HAP-1 (cell line): Measurements from ENCODE around the gene DENND6B.

Source experiments
- DNase-seq, 2 experiments: peaks; one replicate each; pipeline ENCODE4 v3.0.0-alpha.2; 2016 to 2020; ENCODE audit warnings: low spot score in 2 of 2
- H3K27me3 ChIP-seq: fragments of 250-450 bp; sonication (Bioruptor Pico); 2 replicates; pipeline ENCODE4 v1.5.1; 2020; ENCODE audit warnings: low read depth, mild to moderate bottlenecking, moderate library complexity
- H3K36me3 ChIP-seq: fragments of 250-450 bp; sonication (Bioruptor Pico); replicated peaks from 2 replicates; pipeline ENCODE4 v1.5.1; 2020; ENCODE audit warnings: mild to moderate bottlenecking
- H3K4me1 ChIP-seq: fragments of 250-450 bp; sonication (Bioruptor Pico); 2 replicates; pipeline ENCODE4 v1.5.1; 2020; ENCODE audit warnings: mild to moderate bottlenecking
- H3K4me3 ChIP-seq: fragments of 250-450 bp; sonication (Bioruptor Pico); 2 replicates; pipeline ENCODE4 v1.5.1; 2020; ENCODE audit warnings: mild to moderate bottlenecking, moderate library complexity
- H3K9me3 ChIP-seq: fragments of 250-450 bp; sonication (Bioruptor Pico); 2 replicates; pipeline ENCODE4 v1.5.1; 2020; ENCODE audit warnings: mild to moderate bottlenecking, moderate library complexity
- in situ Hi-C: fragments of 300-500 bp; cut with MboI; formaldehyde crosslinking; loops from 3 replicates; pipeline ENCODE4 v1.14.3; 2020; ENCODE audit warnings: low sequenced_read_pairs, inconsistent platforms, mixed read lengths

The DENND6B gene

DNA sequence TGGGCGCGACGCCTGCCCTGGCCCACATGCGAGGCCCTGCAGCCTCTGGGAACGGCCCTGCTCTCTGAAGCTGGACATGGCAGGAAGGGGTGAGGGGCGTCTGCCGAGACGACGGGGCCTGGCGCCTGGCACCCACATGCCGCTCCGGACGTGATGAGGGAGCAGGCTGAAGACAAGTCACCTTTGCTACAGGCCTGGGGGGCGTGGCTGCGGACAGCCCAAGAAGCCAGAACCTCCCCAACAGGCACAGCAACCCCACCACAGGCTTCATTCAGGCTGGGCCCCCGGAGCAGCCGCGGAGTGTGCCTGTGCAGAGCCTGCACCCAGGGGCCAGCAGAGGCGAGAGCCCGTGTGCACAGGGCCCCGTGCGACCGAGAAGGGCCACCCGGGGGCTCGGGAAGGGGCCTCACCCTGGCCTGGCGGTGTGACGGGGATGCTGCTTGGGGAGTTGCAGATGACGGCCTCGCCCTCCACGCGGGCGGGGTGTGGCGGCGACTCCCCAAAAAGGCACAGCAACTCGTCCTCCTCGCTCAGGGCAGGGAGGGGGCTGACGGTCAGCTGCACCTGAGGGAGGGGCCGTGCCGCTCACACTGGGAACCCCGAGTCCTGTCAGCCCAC is 40.0 kb downstream of the DENND6B start:
- H3K36me3 ChIP-seq = peaks cover 28% of the 10 kb centered on the region
- in situ Hi-C loops = no loop called here

GRCh38 chr22:50286275-50286674 is 40.5 kb downstream of the DENND6B start:
- no peak for DNase-seq
- Histone ChIP-seq H3K9me3 (no peaks in the 10 kb centered on the region), H3K27me3 (no peaks in the 10 kb centered on the region), H3K4me3 (no peak overlapping the region), H3K4me1 (no peaks in the 10 kb centered on the region), H3K36me3 (peaks cover 31% of the 10 kb centered on the region)
- in situ Hi-C loops = no loop called here

More for the DNA sequence above, 40.0 kb downstream of the DENND6B start:
- no peak for DNase-seq
- no peaks in the 10 kb centered on the region for H3K27me3 ChIP-seq
- no peaks in the 10 kb centered on the region for H3K9me3 ChIP-seq
- H3K4me3 ChIP-seq = no peak overlapping the region
- H3K4me1 ChIP-seq = no peaks in the 10 kb centered on the region

DNA sequence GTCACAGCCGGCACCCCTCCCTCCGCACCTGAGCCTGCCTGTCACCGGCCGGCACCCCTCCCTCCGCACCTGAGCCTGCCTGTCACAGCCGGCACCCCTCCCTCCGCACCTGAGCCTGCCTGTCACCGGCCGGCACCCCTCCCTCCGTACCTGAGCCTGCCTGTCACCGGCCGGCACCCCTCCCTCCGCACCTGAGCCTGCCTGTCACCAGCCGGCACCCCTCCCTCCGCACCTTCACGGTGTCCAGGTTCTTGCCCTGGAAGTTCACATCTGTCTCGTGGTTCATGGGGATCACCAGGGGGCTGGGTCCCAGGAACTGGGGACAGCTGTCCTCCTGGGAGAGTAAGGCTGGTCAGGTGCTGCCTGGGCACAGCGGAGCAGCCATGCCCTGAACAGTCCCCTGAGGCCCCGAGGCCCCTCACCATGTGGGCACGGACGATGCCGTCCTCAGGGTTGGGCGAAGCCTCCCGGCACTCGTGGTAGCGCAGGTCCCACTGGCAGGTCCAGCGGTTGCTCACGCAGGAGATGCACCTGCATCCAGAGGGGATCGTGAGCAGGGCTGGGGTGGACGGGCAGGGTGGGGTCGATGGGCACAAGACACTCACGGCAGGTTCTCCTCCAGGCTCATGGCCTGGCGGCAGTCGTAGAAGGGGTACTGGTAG is 41.1 kb downstream of the DENND6B start:
- H3K4me1 ChIP-seq = no peaks in the 10 kb centered on the region
- no peaks in the 10 kb centered on the region for H3K27me3 ChIP-seq
- peaks cover 37% of the 10 kb centered on the region for H3K36me3 ChIP-seq
- H3K9me3 ChIP-seq = no peaks in the 10 kb centered on the region
- in situ Hi-C loops = no loop called here
- H3K4me3 ChIP-seq = no peak overlapping the region
- no peak for DNase-seq

DNA sequence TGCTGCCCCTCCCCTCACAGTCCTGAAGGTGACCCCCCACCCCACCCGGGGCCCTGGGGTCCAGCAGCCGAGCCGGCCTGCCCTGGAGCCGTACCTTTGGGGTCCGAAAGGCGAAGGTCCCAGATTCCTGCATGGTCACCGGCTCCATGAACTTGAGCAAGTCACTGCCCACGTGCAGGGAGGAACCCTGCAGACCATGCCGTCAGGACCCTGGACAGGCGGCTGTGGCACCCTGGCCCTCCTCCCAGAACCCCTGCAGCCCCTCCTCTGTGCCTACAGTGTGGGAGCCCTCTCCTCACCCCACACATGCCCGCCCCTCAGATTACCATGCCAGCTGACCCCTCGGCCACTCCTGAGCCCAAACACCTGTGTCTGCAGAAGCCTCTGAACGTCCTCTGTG is 42.3 kb downstream of the DENND6B start:
- no peak for DNase-seq
- Histone ChIP-seq H3K36me3 (peaks cover 37% of the 10 kb centered on the region), H3K9me3 (no peaks in the 10 kb centered on the region), H3K27me3 (no peaks in the 10 kb centered on the region), H3K4me1 (no peaks in the 10 kb centered on the region), H3K4me3 (no peak overlapping the region)
- in situ Hi-C loops = no loop called here

- no peaks in the 10 kb centered on the region for H3K9me3 ChIP-seq
- H3K4me1 ChIP-seq = no peaks in the 10 kb centered on the region
- no peak overlapping the region for H3K4me3 ChIP-seq
- DNase-seq = no peak
- in situ Hi-C loops = no loop called here
- no peaks in the 10 kb centered on the region for H3K27me3 ChIP-seq
- H3K36me3 ChIP-seq = peaks cover 37% of the 10 kb centered on the region
These were observed 43.0 kb downstream of the DENND6B start for GRCh38 chr22:50283821-50284220.

GRCh38 chr22:50282361-50283155 is 44.3 kb downstream of the DENND6B start:
- Histone ChIP-seq H3K27me3 (no peaks in the 10 kb centered on the region), H3K4me3 (no peak overlapping the region), H3K4me1 (no peaks in the 10 kb centered on the region), H3K36me3 (peaks cover 45% of the 10 kb centered on the region), H3K9me3 (no peaks in the 10 kb centered on the region)
- in situ Hi-C loops = no loop called here
- no peak for DNase-seq

DNA sequence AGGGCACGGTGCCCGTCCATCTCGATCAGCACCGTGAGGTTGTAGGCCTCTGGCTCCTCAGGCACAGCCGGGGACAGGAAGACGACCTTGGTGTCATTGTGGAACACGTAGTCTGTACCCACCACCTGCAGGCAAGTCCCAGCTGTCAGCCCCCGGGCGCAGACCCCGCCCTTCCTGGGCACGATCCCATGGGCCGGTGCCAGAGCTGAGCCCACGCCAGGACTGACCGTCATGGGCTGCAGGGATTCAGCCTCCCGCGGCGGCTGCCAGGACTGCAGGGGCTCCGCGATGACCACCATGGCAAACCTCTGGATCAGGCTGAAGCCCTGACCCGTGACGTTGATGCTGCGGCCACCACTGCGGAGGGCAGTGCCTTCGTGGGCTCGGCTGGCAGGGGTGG is 44.9 kb downstream of the DENND6B start:
- no peak overlapping the region for H3K4me3 ChIP-seq
- in situ Hi-C loops = no loop called here
- H3K4me1 ChIP-seq = no peaks in the 10 kb centered on the region
- no peaks in the 10 kb centered on the region for H3K27me3 ChIP-seq
- H3K9me3 ChIP-seq = no peaks in the 10 kb centered on the region
- peaks cover 49% of the 10 kb centered on the region for H3K36me3 ChIP-seq
- no peak for DNase-seq

DNA sequence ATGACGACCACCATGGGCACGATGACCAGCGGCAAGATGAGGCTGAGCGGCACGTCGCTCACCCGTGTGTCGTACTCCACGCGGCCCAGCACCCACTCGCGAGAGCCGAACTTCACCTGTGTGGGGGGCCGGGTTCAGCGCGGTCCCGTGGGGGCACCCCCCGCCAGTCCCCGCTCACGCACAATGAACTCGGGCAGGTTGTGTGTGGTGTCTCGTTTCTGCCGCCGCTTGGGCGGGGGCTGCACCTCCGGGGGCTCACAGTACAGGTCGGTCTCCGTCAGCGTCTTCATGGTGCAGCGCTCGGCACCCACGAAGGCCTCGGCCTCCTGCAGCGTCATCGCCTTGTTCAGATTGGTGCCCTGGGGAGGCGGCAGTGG is 45.4 kb downstream of the DENND6B start:
- no peak for DNase-seq
- peaks cover 54% of the 10 kb centered on the region for H3K36me3 ChIP-seq
- H3K4me1 ChIP-seq = no peaks in the 10 kb centered on the region
- H3K9me3 ChIP-seq = no peaks in the 10 kb centered on the region
- H3K27me3 ChIP-seq = no peaks in the 10 kb centered on the region
- in situ Hi-C loops = no loop called here
- H3K4me3 ChIP-seq = no peak overlapping the region

- Histone ChIP-seq H3K4me1 (no peaks in the 10 kb centered on the region), H3K9me3 (no peaks in the 10 kb centered on the region), H3K27me3 (no peaks in the 10 kb centered on the region), H3K4me3 (no peak overlapping the region), H3K36me3 (peaks cover 52% of the 10 kb centered on the region)
- in situ Hi-C loops = no loop called here
- DNase-seq = no peak
These were observed 46.0 kb downstream of the DENND6B start for GRCh38 chr22:50280708-50281383.

DNA sequence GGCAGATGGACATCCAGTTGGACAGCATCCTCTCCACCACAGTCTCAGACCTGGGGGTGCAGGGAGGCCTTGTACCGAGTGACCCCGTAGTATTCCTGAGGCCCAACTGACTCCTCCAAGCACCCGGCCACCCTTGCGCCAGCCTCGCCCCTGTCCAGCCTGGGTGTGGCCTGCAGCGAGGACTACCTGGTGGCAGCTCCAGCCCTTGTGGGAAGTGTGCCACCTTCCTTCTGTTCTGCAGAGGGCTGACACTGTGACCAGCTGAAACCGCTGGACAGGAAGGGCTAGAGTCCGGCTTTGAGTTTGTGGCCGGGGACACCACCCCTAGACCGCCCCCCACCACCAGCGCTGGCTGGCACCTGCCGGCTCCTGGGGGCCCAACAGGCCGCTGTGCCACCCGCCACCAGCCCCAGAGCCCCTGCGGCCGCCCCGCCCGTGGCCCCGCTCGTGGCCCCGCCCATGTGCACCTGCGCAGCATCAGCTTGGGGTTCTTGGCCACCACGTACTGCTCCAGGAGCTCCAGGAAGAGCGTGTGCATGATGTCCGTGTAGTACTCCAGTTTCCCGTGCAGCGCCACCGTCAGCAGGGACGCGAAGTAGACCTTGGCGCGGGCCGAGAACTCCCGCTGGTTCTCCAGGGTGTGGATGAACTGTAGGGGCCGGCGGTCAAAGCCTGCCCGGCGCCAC is 46.6 kb downstream of the DENND6B start:
- Histone ChIP-seq H3K4me3 (no peak overlapping the region), H3K4me1 (no peaks in the 10 kb centered on the region), H3K36me3 (peaks cover 59% of the 10 kb centered on the region), H3K9me3 (no peaks in the 10 kb centered on the region), H3K27me3 (no peaks in the 10 kb centered on the region)
- in situ Hi-C loops = no loop called here
- DNase-seq = no peak

GRCh38 chr22:50278956-50279619 is 47.7 kb downstream of the DENND6B start:
- H3K36me3 ChIP-seq = peaks cover 63% of the 10 kb centered on the region
- no peaks in the 10 kb centered on the region for H3K9me3 ChIP-seq
- in situ Hi-C loops = loop anchor here (10.0 kb wide), 1 partner anchor 46 kb away; the partner anchor contains the start of gene DENND6B
- H3K27me3 ChIP-seq = no peaks in the 10 kb centered on the region
- no peak for DNase-seq
- H3K4me1 ChIP-seq = no peaks in the 10 kb centered on the region
- H3K4me3 ChIP-seq = no peak overlapping the region

- in situ Hi-C loops = loop anchor here (10.0 kb wide), 1 partner anchor 46 kb away; the partner anchor contains the start of gene DENND6B
- no peak for DNase-seq
- no peaks in the 10 kb centered on the region for H3K4me1 ChIP-seq
- peaks cover 63% of the 10 kb centered on the region for H3K36me3 ChIP-seq
- no peaks in the 10 kb centered on the region for H3K9me3 ChIP-seq
- no peak overlapping the region for H3K4me3 ChIP-seq
- H3K27me3 ChIP-seq = no peaks in the 10 kb centered on the region
These were observed 48.4 kb downstream of the DENND6B start for GRCh38 chr22:50278461-50278860.

- in situ Hi-C loops = loop anchor here (10.0 kb wide), 1 partner anchor 47 kb away; the partner anchor contains the start of gene DENND6B
- Histone ChIP-seq H3K4me3 (no peak overlapping the region), H3K27me3 (no peaks in the 10 kb centered on the region), H3K36me3 (peaks cover 59% of the 10 kb centered on the region), H3K4me1 (no peaks in the 10 kb centered on the region), H3K9me3 (no peaks in the 10 kb centered on the region)
- no peak for DNase-seq
These were observed 49.1 kb downstream of the DENND6B start for GRCh38 chr22:50277761-50278160.
